Stimulated activated CD4-positive, alpha-beta T cell treated with anti-CD3 and anti-CD28 coated beads, Interleukin-4, amount 100 ng/mL, for 48 hours (primary cell): ENCODE data around the gene LRWD1.
"Not testable (repeated sequence)": the region's sequence is repeated elsewhere in the genome, so short reads cannot be mapped to it uniquely, and the experiment has no call there.

Experiments used
- DNase-seq, 2 donors: peaks; one replicate each; pipeline ENCODE4 v3.0.0-alpha.2; 2020; ENCODE audit warnings: low read depth in 2 of 2

The LRWD1 gene

DNA sequence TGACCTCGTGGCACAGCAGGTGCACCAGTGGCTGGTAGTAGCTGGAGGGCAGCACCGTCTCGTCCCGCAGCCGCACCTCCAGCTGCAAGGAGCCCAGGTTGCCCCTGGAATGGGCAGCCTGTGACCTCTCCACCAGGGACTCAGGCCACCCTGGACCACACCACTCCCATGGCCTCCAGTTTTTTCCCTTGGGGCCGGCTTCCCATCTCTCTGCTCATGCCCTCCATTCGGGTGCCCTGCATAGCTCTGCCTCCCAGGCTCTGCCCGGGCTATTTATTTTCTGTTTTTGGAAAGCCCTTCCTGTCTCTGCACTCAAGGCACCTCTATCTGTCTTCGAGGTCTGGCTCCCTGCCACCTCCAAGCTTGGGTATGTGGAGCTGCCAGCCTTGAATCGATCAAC is 32.1 kb downstream of the LRWD1 start:
- not testable (repeated sequence) for DNase-seq

DNA sequence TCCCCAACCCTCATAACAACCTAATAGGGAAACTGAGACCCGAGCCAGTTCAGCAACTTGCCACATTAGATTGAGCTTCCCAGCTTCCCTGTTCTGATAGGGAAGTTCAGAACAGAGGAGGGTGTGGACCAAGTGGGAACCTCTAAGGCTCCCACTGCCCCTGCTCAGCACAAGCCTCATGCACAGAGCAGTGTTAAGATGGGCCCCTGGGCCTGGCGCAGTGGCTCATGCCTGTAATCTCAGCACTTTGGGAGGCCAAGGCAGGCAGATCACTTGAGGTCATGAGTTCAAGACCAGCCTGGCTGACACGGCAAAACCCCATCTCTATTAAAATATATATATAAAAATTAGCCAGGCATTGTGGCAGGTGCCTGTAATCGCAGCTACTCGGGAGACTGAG is 32.5 kb downstream of the LRWD1 start:
- DNase-seq = not testable (repeated sequence)

DNA sequence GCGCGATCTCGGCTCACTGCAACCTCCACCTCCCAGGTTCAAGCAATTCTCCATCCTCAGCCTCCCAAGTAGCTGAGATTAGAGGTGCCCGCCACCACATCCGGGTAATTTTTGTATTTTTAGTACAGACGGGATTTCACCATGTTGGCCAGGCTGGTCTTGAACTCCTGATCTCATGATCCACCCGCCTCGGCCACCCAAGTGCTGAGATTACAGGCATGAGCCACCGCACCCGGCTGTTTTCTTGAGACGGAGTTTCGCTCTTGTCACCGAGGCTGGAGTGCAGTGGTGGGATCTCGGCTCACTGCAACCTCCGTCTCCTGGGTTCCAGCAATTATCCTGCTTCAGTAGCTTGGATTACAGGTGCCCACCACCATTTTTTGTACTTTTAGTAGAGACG is 33.5 kb downstream of the LRWD1 start:
- DNase-seq = not testable (repeated sequence)

DNA sequence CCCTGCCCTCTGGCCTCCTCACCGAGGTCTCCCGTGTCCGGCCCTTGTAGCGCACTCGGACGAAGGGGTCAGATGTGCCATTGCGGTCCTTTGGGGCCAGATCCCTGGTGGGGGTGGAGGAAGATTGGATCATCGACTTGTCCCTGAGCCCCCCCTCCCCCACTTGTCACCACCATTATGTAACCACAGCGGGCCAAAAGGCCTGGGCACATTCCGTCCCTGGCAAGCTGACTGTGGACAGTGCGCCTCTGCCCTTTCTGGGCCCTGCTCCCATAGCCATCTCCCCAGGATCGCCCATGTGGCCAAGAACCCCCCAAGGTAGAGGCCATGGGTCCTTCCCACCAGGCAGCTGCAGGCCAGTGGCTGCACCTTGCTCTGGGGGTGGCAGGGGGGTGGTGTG is 38.4 kb downstream of the LRWD1 start:
- DNase-seq = not testable (repeated sequence)

DNA sequence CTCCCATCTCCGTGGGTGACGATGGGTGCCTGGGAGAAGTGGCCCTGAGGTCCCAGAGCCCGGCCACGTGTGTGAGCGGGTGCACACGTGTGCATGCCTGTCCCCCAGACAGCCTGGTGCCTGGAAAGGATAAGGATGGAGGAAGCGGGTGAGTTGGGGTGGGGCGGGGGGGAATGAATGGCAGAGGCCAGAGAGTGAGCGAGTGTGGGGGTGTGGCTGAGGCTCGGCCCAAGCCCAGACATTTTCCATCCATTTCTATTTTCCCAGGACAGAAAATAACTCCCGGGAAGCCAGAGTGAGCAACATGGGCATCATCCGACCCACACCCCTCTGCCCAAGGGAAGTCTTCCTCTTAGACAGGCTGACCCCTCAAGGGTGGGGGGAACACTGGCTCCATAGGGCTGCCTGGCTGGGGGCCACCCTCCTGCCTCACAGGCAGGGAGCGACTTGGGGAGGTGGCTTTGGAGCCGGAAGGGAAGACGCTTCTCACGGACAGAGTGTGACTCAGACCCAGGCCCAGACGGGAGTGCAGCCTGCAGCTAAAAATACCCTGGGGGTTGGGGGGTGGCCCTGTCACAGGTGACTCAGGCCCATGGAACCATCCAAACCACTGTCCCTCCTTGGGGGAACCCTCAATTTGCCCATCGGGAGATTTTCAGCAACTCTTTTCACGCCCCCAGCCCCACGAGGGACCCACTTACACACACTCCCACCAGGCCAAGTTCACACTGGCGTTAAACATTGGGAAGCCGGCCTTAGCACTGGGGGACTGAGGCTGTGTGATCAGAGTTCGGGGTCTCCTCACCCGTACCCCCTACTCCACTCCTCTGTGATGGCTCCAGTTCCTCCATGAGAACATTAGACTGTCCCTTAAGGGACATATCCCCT is 40.8 kb downstream of the LRWD1 start:
- not testable (repeated sequence) for DNase-seq

DNA sequence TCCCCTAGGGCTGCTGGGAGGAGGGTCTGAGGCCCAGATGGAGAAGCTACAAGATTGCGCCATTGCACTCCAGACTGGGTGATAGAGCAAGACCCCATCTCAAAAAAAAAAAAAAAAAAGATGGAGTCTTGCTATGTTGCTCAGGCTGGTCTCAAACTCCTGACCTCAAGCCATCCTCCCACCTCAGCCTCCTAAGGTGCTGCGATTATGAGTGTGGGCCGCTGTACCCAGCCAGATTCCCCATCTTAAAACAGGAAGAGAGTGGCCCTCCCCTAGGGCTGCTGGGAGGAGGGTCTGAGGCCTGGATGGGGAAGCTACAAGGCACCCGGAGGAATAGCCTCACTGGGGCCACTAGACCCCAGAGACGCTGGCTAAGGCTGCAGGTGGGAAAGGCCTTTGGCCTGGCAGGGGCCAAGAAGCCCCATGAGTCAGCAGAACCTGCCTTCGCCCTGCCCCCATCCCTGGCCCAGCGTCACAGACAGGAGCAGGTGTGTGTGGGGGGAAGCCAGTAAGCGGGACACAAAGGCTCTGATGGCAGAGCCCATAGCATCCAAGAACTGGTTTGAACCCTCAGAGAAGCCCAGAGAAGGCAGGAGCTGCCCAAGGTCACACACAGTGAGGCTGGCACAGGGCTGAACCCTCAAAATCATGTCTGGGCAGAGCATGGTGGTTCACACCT is 42.8 kb downstream of the LRWD1 start:
- not testable (repeated sequence) for DNase-seq

DNA sequence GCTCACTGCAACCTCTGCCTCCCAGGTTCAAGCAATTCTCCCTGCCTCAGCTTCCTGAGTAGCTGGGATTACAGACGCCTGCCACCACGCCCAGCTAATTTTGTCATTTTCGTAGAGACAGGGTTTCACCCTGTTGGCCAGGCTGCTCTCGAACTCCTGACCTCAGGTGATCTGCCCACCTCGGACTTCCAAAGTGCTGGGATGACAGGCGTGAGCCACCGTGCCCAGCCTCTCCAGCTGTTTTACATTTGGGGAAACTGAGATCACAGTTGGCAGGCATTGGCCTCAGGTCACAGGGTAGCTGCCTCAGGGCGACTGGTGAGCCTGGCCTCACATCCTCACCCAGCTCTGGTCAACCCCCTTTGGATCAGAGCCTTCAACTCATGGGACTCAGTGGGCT is 45.8 kb downstream of the LRWD1 start:
- DNase-seq = not testable (repeated sequence)

DNA sequence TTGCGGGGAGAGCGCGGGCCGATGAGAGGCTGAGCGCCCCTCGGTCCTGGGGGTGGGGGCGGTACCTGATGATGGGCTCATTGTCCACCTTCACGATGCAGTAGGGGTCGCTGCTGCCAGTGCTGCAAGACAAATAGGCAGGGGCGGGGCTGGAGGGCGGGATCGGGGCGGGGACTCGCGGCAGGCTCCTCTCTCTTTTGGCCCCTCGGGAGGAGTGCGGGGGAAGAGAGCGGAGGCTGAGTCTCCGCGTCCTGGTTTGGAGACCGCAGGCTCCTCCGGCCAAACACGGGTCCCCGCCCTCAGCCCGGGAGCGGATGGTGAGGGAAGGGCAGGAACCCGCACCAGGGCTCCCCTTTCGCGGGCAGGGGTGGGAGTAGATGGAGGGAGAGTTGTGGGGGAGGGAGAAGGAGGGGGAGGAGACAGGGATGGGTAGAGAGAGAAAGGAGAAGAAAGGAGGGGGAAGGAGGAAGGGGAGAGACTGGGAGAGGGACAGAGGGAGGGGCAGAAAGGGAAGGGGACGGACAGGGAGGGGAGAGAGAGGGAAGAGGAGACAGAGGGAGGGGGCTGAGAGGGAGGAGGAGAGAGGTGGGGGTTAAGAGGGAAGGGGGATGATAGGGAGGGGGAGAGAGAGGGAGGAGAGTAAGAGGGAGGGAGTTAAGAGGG is 47.2 kb downstream of the LRWD1 start:
- DNase-seq = not testable (repeated sequence)

DNA sequence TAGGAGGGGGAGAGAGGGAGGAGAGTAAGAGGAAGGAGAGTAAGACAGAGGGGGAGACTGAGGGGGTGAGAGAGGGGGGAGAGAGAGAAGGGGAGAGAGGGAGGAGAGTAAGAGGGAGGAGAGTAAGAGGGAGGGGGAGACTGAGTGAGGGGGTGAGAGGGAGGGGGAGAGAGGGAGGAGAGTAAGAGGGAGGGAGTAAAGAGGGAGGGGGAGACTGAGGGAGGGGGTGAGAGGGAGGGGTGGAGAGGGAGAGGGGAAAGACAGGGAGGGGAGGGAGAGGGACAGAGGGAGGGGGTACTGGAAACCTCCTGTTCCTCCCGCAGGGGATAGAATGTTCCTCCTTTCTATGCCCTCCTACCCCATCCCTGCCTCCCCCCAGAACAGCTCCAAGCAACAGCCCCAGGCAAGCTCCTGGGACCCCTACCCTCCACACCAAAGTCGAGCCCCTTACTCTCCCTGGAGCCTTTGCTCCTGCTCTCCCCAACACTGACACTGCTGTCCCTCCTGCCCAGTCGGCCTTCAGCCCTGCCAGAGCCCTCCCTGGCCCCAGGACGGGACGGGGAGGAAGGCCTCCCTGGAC is 47.9 kb downstream of the LRWD1 start:
- DNase-seq = not testable (repeated sequence)

DNA sequence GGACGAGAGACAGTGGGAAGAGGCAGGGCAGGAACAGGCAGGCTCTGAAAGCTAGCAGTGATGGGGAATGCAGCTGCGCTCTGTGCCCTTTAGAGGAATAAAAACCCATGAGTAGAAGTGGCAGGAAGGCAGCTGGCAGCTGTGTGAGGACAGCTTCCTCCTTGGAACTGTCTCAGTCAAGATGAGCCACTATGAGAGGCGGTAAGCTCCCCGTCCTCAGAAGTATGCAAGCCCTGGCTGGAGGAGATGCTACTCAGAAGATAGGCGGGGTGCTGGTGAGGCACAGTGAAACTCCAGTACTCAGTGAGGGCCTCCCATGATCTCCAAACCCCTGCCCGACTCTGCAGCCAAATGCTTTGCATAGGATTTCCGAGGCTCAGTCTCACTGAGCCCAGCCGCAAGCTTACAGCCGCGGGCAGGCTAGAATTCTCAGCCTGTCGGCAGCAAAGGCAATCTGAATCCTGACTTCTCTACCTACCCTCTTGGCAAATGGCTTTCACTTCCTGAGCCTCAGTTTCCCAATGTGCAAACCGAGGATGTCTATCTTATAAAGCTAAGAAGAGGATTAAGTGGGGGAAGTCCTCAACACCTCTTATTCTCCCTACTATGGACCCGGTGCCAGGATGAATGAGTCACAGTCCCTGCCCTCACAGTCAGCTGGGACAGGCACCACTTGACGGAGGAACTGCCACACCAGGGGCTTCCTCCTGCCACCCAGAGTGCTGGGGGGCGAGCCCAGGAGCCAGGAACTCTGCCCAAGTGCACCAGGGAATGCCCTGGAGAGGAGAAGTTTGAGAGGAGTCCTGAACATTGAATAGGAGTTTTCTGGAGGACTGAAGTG is 50.3 kb downstream of the LRWD1 start:
- DNase-seq = not testable (repeated sequence)

DNA sequence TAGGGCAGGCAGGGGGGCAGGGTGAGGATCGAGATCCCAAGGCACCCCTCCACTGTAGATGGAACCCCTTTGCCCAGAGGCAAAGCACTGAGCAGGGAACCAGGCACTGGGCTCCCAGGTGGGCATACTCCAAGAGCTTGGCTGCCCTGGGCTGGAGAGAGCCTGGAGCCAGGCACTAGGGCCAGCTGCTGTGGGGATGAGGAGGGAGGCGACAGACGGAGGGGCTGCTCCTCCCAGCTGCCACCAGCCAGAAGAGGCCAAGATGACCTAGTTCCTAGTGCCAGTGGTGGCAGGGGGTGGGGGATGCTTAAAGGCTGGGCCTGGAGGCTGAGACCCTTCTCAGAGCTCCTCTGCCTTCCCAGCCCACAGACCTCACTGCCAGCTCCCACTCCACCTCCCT is 51.1 kb downstream of the LRWD1 start:
- DNase-seq = not testable (repeated sequence)

DNA sequence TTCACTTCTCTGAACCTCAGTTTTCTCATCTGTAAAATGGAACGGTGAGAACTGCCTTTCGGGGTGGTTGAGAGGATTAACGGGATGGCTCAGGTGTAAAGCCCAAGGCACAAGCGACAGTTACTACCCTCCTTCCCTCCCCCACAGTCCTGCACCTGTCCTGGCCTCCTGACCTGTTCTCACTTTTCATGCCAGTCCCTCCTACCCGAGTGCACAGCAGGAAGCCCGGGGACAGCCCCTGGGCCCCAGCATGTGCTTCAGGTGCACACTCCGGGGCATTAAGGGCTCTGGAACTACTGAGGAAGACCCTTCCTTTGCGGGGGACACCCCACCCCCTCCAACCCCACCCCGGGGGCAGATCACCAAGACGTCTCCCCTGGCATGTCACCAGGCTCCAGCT is 52.2 kb downstream of the LRWD1 start:
- not testable (repeated sequence) for DNase-seq

DNA sequence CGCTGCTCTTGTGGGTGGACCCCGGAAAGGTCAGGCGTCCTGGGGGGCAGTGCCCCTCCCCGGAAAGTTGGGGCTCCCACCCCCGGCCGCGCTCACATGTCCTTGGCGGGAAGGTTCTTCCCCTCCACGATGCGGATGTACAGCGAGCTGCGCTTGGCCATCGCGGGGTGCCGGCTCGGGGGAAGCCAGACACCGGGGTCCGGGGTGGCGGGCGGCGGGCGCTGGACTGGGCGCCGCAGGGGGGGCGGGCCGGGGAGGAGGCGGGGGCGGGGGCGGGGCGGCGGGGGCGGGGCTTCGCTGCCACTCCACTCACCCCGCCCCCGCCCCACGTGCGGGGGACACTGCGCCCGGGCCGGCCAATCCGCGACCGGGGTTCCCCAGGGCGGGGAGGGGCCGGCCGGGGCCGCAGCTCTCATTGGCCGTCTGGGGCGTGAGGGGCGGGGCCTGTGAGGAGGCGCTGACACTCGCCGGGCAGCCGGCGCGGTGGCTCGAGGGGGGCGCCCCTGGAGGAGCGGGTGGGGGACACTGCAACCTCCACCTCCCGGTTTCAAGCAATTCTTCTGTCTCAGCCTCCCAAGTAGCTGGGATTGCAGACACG is 52.9 kb downstream of the LRWD1 start, which contains the start of gene RASA4B:
Gene RASA4B, minus strand, starts transcription at position 228 of the 598 bp plus-strand sequence. Its CDS starts 67 bp downstream, at position 161.
- DNase-seq = not testable (repeated sequence)

DNA sequence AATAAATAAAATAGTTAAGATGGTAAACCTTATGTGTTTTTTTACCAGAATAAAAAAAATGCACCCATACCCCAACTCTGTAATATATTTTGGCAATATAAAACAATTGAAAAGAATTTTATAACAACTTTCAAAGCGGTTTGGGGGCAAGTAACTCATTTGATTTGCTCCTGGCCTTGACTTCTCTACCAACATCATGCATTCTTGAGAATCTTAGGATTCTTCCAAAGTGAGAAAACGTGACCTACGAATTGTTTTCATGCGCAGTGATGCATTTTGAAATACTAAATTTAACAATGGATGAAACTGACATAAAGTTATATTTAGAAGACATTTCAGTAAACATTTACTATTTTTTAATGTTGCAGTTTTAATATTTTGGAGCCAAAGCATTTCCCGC is 56.0 kb downstream of the LRWD1 start:
- DNase-seq = not testable (repeated sequence)
